ENCODE data around the gene MLLT1.

Gene MLLT1

DNA sequence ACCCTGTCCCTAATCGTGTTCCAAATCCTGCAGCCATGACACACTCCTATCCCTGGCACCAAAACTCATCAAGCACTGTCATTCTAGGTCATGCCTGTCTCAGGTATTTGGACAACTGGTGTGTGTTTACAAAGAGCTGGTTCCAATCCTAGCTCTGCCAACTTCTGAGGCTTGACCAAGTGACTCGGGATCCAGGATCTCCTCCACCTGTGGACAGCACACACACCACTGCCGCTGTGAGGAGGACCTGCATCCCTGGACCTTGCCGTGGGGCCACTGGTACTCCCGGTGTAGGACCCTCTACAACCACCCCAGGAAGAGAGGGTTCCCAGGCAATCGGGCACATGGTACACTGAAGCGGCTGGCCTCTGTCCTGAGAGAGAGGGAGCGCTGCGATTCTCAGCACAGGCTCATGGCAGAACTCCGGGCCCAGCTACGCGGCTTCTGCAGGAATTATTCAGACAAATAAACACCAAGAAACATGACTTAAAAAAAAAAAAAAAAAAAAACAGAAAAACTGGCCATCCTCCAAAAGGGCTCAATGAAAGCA lies 20.4 kb downstream of the MLLT1 start:
- DNase-seq (ENCODE audit: low spot score): no peak

DNA sequence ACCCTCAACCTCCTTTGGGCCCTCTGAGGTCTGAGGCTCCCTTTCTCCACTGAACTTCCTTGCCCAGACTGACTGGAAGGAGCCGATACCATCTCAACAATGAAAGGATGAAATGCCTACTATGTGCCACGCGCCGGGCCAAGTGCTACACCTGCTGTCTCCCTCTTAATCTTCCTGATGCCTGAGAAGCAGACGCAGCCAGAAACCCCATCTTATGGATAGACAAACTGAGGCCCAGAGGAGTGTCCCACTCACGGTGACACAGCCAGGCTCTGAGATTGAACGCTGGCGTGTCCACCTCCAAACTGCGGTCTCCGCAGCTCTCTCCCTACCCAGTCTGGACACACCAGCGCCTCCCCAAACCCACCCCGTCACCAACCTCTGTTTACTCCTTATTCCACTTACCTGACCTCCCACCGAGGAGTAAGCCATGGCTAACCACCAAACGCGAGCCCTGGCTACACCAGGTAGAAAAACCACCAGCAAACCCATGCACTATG lies 20.9 kb downstream of the MLLT1 start:
- DNase-seq (ENCODE audit: low spot score): no peak

- DNase-seq (ENCODE audit: low spot score): no peak
Observed at GRCh38 chr19:6253954-6254733, 25.6 kb downstream of the MLLT1 start.

DNA sequence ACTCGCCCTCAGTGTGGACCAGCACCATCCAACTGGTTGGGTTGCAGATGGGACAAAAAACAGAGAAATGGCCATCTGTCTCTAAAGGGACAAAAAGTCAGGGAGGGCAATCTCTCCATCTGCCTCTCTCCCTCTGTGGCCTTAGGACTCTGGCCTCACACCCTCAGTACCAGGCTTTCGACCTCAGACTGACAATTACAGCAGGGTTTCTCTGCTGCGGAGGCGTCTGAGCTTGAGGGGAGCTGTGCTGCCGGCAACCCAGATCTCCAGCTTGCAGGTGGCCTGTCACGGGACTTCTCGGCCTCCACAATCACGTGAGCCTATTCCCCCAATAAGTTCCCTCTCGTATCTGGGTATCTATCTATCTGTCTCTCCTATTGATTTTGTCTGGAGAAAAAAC lies 27.7 kb downstream of the MLLT1 start:
- DNase-seq (ENCODE audit: low spot score): no peak

GRCh38 chr19:6250909-6251308 lies 28.9 kb downstream of the MLLT1 start:
- no peak for DNase-seq (ENCODE audit: low spot score)

GRCh38 chr19:6250024-6250615 lies 29.7 kb downstream of the MLLT1 start:
- DNase-seq (ENCODE audit: low spot score): no peak

GRCh38 chr19:6249296-6249695 lies 30.5 kb downstream of the MLLT1 start:
- no peak for DNase-seq (ENCODE audit: low spot score)

- DNase-seq (ENCODE audit: low spot score): no peak
Observed at GRCh38 chr19:6248844-6249243, 30.9 kb downstream of the MLLT1 start.

GRCh38 chr19:6248341-6248740 lies 31.4 kb downstream of the MLLT1 start:
- DNase-seq (ENCODE audit: low spot score): no peak

- no peak for DNase-seq (ENCODE audit: low spot score)
Observed at GRCh38 chr19:6247007-6247288, 32.8 kb downstream of the MLLT1 start.

GRCh38 chr19:6246174-6247006 lies 33.4 kb downstream of the MLLT1 start:
- no peak for DNase-seq (ENCODE audit: low spot score)

GRCh38 chr19:6242677-6243076 lies 37.1 kb downstream of the MLLT1 start:
- DNase-seq (ENCODE audit: low spot score): no peak

- DNase-seq (ENCODE audit: low spot score): no peak
Observed at GRCh38 chr19:6241680-6242377, 37.9 kb downstream of the MLLT1 start.

- DNase-seq (ENCODE audit: low spot score): no peak
Observed at GRCh38 chr19:6241056-6241455, 38.7 kb downstream of the MLLT1 start.

DNA sequence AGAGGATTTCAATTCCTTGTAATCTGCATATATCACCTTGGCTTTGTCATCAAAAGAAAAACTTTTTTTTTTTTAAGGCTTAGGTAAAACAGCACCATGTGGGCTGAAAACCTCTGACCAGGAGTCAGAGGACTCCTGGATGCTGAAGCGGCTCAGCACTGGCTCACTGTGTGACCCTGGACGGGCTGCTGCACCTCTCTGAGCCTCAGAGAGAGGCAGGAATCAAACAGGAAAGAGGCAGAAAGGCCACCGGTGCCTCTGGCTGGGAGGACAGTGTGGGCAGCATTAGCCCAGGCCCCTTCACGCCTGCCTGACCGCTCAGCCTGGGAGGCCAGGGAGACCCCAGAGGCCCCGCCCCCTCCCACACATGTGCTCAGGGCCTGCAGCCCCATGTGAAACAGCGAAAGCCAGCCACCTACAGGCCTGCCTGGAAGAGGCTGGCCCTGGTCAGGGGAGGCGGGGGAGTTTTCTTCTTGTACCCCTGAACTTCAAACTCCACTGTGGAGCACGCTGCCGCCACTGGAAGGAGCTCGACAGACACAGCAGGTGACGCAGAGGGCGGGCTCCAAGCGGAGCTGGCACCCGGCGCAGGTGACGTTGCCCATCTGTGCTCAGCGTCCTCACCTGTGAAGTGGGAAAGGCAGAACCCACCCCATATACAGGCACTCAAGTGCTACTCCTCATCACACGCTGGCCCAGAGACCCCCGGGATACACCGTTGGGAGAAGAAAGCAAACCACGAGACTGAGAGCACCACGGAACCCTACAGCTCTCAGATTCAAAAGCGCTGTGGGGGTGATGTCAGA lies 39.7 kb downstream of the MLLT1 start:
- DNase-seq (ENCODE audit: low spot score): no peak

DNA sequence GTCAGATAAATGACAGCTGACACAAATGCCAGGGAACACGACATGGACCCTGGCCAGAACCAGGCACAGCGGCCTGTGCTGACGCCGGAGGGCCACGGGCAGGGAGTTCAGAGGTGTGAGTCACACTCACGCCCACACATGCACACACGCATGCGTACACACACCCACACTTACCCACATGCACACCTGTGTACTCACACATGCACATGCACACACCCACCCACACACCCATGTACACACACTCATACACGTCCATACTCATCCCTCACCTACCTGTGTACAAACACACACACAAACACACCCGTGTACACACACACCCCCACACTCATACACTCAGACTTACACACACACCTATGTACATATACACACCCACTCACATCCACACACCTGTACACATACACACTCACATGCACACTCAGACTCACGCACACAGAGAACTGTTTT lies 40.4 kb downstream of the MLLT1 start:
- no peak for DNase-seq (ENCODE audit: low spot score)

DNA sequence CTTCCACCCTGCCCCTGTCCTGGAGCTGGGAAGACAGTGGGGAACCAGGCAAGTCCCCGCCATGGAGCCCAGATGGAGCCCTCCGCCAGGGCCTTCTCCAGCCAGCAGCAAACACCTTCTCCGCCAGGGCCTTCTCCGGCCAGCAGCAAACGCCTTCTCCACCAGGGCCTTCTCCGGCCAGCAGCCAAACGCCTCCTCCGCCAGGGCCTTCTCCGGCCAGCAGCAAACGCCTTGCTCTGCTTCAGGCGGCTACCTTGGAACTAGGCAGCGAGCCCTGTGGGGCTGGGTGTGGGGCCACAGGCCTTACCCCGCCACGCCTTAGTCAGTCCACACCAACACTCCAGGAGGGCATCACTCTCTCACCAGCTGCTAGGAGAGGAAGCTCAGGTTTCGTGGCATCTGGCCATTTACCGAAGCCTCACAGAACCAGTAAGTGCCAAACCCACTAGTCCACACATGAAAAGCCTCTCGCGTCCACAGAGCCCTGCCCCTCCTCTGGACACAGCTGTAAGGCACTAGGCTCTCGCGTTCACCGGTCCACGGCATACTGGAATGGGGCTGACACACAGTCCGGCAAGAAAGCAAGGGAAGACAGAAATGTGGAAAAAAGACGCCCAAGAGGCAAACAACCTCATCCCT lies 41.0 kb downstream of the MLLT1 start:
- no peak for DNase-seq (ENCODE audit: low spot score)

GRCh38 chr19:6238256-6238642 lies 41.5 kb downstream of the MLLT1 start:
- DNase-seq (ENCODE audit: low spot score): no peak

DNA sequence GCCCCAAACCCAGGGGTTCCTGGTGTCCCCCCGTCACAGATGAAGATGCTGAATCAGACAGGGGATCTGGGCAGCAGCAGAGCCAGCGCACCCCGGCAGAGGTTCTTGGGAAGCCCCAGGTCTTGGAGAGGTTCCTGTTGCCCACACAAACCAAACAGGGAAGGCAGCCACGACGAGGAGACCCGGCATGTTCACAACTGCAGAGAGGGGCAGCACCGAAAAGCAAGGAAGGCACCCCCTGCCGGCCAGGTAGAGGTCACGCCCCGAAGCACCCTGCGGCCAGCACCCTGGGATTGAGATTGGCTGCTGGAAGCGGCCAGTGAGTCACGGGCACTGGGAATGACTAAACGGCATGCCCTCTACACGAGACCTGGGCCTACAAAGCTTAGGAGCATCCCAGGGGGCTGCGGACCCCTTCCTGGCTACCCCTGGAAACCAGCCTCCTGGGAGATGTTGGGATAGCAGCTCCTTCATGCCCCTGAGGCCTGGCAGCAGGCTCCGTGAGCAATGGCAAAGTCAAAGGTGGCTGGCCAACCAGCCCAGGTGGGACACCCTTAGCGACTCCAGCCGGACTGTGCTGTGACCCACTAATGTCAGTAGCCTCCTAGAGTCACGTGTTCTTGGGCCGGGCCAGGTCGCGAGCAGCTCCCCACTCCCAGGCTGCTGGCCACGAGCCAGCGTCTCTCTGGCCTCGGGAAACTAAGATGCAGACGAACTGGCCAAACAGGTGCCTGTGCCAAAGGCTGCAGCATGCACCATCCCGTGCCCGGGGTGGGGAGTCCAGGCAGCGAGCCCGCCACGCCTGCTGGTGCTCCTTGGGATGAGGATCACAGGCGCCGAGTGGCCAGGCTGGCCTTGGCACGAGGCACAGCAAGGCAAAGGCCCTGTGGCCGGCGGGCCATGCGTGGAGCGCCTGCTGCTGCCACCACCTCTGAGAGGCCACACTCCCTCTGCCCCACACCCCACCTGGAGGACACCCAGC lies 43.2 kb downstream of the MLLT1 start:
- no peak for DNase-seq (ENCODE audit: low spot score)
